H1 (cell line): ENCODE results near the gene SHC3. TPM values are rescaled to one million over a fixed set of nuclear protein-coding genes. Genes with fewer than 3 reads are reported as not detected.
A peak's percentile ranks its signal among the peaks of the same experiment; 100 is the strongest.

Experiments used
- CTCF ChIA-PET: fragments of 300-600 bp; sonication (Branson Sonifier 250); formaldehyde crosslinking; loops from one replicate; lab custom pipeline; 2021; ENCODE audit not compliant: partially characterized antibody; lab: Charles Lee
- POLR2A ChIA-PET: fragments of 300-600 bp; sonication (Branson Sonifier 250); formaldehyde crosslinking; loops from one replicate; lab custom pipeline; 2021; ENCODE audit warnings: inconsistent platforms; ENCODE audit not compliant: partially characterized antibody; lab: Charles Lee
- DNase-seq, 2 experiments: peaks; one replicate each; pipeline versions ENCODE4 v3.0.0 to v3.0.0-alpha.2; 2010 to 2022; ENCODE audit warnings: low spot score in 2 of 2, low read depth in 1 of 2, mixed read lengths in 1 of 2
- FAIRE-seq: peaks from 2 replicates; lab custom pipeline; 2011; peaks lifted over from hg19 to GRCh38; lab: Jason Lieb, UNC
- H2AFZ ChIP-seq: 2 replicates; pipeline ENCODE4 v1.8.1; 2012; ENCODE audit warnings: low read length, inconsistent platforms
- H2AK5ac ChIP-seq: 2 replicates; pipeline ENCODE4 v1.6.1; 2013; ENCODE audit warnings: low read depth, low read length
- H2BK120ac ChIP-seq: replicated peaks from 2 replicates; pipeline ENCODE3; 2013; ENCODE audit warnings: low read depth, low read length, inconsistent platforms
- H2BK12ac ChIP-seq: 2 replicates; pipeline ENCODE4 v1.6.1; 2013; ENCODE audit warnings: low read depth, low read length
- H2BK15ac ChIP-seq: 2 replicates; pipeline ENCODE4 v1.6.1; 2013; ENCODE audit warnings: low read length
- H2BK20ac ChIP-seq: 2 replicates; pipeline ENCODE4 v1.6.1; 2013; ENCODE audit warnings: low read length
- H2BK5ac ChIP-seq: 2 replicates; pipeline ENCODE4 v1.6.1; 2013; ENCODE audit warnings: low read depth, low read length
- H3K14ac ChIP-seq: 2 replicates; pipeline ENCODE4 v1.6.1; 2013; ENCODE audit warnings: inconsistent platforms; ENCODE audit not compliant: insufficient read length
- H3K18ac ChIP-seq: 2 replicates; pipeline ENCODE4 v1.6.1; 2013; ENCODE audit warnings: low read length; ENCODE audit errors: extremely low read depth
- H3K23ac ChIP-seq: 2 replicates; pipeline ENCODE4 v1.6.1; 2013; ENCODE audit warnings: inconsistent platforms; ENCODE audit not compliant: insufficient read length
- H3K23me2 ChIP-seq: 2 replicates; pipeline ENCODE4 v1.6.1; 2013; ENCODE audit warnings: low read depth, low read length
- H3K27ac ChIP-seq: 2 replicates; pipeline ENCODE4 v1.6.1; 2011; ENCODE audit warnings: low read depth, low read length, inconsistent platforms
- H3K27me3 ChIP-seq, 4 experiments: replicated peaks in 1 of 4; 1 replicate in 1 of 4; 2 replicates in 3 of 4; pipeline versions ENCODE4 v1.6.1 to v1.8.1; 2011 to 2013; ENCODE audit warnings: low read length in 3 of 4, mild to moderate bottlenecking in 3 of 4, inconsistent platforms in 2 of 4, mixed read lengths in 2 of 4, moderate library complexity in 1 of 4; ENCODE audit not compliant: control insufficient read depth in 3 of 4, insufficient read depth in 3 of 4; ENCODE audit errors: extremely low read depth in 1 of 4
- H3K36me3 ChIP-seq, 4 experiments: 2 replicates each; pipeline versions ENCODE4 v1.6.1 to v1.8.1; 2011 to 2013; ENCODE audit warnings: mild to moderate bottlenecking in 4 of 4, low read length in 3 of 4, moderate library complexity in 2 of 4, control low read depth in 1 of 4, inconsistent platforms in 1 of 4; ENCODE audit not compliant: insufficient read depth in 4 of 4, control insufficient read depth in 2 of 4
- H3K4ac ChIP-seq: replicated peaks from 2 replicates; pipeline ENCODE3; 2013; ENCODE audit warnings: low read length, low read depth, mixed read lengths, inconsistent platforms; ENCODE audit not compliant: insufficient read length
- H3K4me1 ChIP-seq, 4 experiments: replicated peaks in 1 of 4; 1 replicate in 1 of 4; 2 replicates in 3 of 4; pipeline versions ENCODE4 v1.6.1 to v1.8.1; 2011 to 2013; ENCODE audit warnings: low read length in 3 of 4, inconsistent platforms in 2 of 4, mixed read lengths in 1 of 4; ENCODE audit not compliant: insufficient read depth in 4 of 4, control insufficient read depth in 3 of 4
- H3K4me2 ChIP-seq, 2 experiments: 2 replicates each; pipeline versions ENCODE4 v1.6.1 to v1.8.1; 2011 to 2013; ENCODE audit warnings: low read depth in 2 of 2, low read length in 2 of 2, control low read depth in 1 of 2, inconsistent platforms in 1 of 2, mild to moderate bottlenecking in 1 of 2; ENCODE audit not compliant: insufficient read depth in 1 of 2
- H3K4me3 ChIP-seq, 4 experiments: fragments of 200-600, 300-600 bp in 1 of 4; sonication (generic), shearing (Covaris generic), sonication (Bioruptor Twin) in 1 of 4; 2 replicates each; pipeline versions ENCODE4 v1.5.1 to v1.8.1; 2011 to 2016; ENCODE audit warnings: low read length in 4 of 4, low read depth in 3 of 4, control low read depth in 2 of 4, inconsistent platforms in 2 of 4, mild to moderate bottlenecking in 2 of 4, mixed read lengths in 1 of 4, moderate library complexity in 1 of 4; ENCODE audit not compliant: insufficient read depth in 2 of 4; ENCODE audit errors: extremely low read depth in 1 of 4
- H3K56ac ChIP-seq: replicated peaks from 2 replicates; pipeline ENCODE3; 2013; ENCODE audit warnings: low read depth, mild to moderate bottlenecking, mixed read lengths, low read length, inconsistent platforms; ENCODE audit not compliant: insufficient read length
- H3K79me1 ChIP-seq: 2 replicates; pipeline ENCODE4 v1.6.1; 2013; ENCODE audit warnings: low read depth, low read length, control low read depth
- H3K79me2 ChIP-seq, 2 experiments: 2 replicates each; pipeline versions ENCODE4 v1.6.1 to v1.8.1; 2012 to 2013; ENCODE audit warnings: low read length in 2 of 2, mild to moderate bottlenecking in 2 of 2, inconsistent platforms in 1 of 2; ENCODE audit not compliant: insufficient read depth in 2 of 2, control insufficient read depth in 1 of 2
- H3K9ac ChIP-seq, 4 experiments: replicated peaks in 1 of 4; 1 replicate in 1 of 4; 2 replicates in 3 of 4; pipeline versions ENCODE4 v1.6.1 to v1.8.1; 2011 to 2013; ENCODE audit warnings: low read depth in 3 of 4, low read length in 3 of 4, control low read depth in 2 of 4, mild to moderate bottlenecking in 2 of 4, moderate library complexity in 2 of 4, inconsistent platforms in 1 of 4; ENCODE audit errors: extremely low read depth in 1 of 4
- H3K9me3 ChIP-seq, 2 experiments: 2 replicates each; pipeline versions ENCODE4 v1.6.1 to v1.8.1; 2012 to 2013; ENCODE audit warnings: mild to moderate bottlenecking in 2 of 2, moderate library complexity in 2 of 2, control low read depth in 1 of 2, inconsistent platforms in 1 of 2, low read depth in 1 of 2, low read length in 1 of 2, mixed read lengths in 1 of 2; ENCODE audit not compliant: insufficient read depth in 2 of 2
- H4K20me1 ChIP-seq, 2 experiments: replicated peaks in 1 of 2; 2 replicates each; pipeline versions ENCODE3 to v1.8.1; 2011 to 2013; ENCODE audit warnings: inconsistent platforms in 2 of 2, low read length in 2 of 2, mild to moderate bottlenecking in 1 of 2; ENCODE audit not compliant: insufficient read depth in 2 of 2, control insufficient read depth in 1 of 2
- H4K5ac ChIP-seq: 2 replicates; pipeline ENCODE4 v1.6.1; 2013; ENCODE audit warnings: low read length, low read depth, mixed read lengths, inconsistent platforms; ENCODE audit not compliant: insufficient read length
- H4K8ac ChIP-seq: 2 replicates; pipeline ENCODE4 v1.8.0; 2013; ENCODE audit warnings: mild to moderate bottlenecking, moderate library complexity, low read length, inconsistent platforms; ENCODE audit not compliant: insufficient read depth; ENCODE audit errors: extremely low read depth
- H4K91ac ChIP-seq: replicated peaks from 2 replicates; pipeline ENCODE3; 2013; ENCODE audit warnings: low read length, mixed read lengths, inconsistent platforms; ENCODE audit not compliant: insufficient read length
- CBX8 ChIP-seq: fragments of 300-800, 300-1000 bp; sonication (generic); IDR thresholded peaks from 2 replicates; pipeline ENCODE4 v1.7.1; 2016; ENCODE audit warnings: low read depth, low read length, borderline replicate concordance
- CHD2 ChIP-seq: IDR thresholded peaks from 2 replicates; pipeline ENCODE4 v1.6.1; 2012; ENCODE audit warnings: low read length, improper control_type of control experiment
- NRF1 ChIP-seq: IDR thresholded peaks from 2 replicates; pipeline ENCODE4 v1.6.1; 2011; ENCODE audit warnings: mild to moderate bottlenecking, low read depth, low read length, improper control_type of control experiment
- POLR2A ChIP-seq, 2 experiments: IDR thresholded peaks; 1 replicate in 1 of 2; 2 replicates in 1 of 2; pipeline ENCODE4 v1.6.1; 2011; ENCODE audit warnings: low read depth in 2 of 2, low read length in 2 of 2, mild to moderate bottlenecking in 2 of 2; ENCODE audit errors: control extremely low read depth in 1 of 2
- RBBP5 ChIP-seq: IDR thresholded peaks from 2 replicates; pipeline ENCODE4 v1.7.1; 2012; ENCODE audit warnings: low read depth, mild to moderate bottlenecking, inconsistent platforms, low read length, moderate library complexity, borderline replicate concordance
- SIX5 ChIP-seq: IDR thresholded peaks from 2 replicates; pipeline ENCODE4 v1.6.1; 2011; ENCODE audit warnings: mild to moderate bottlenecking, low read depth, low read length
- SP2 ChIP-seq: IDR thresholded peaks from 2 replicates; pipeline ENCODE4 v1.6.1; 2012; ENCODE audit warnings: mild to moderate bottlenecking, low read length, inconsistent platforms
- TAF7 ChIP-seq: optimal IDR thresholded peaks from 2 replicates; pipeline ENCODE3; 2011; ENCODE audit warnings: low read depth, mild to moderate bottlenecking, inconsistent platforms, low read length, moderate library complexity, borderline replicate concordance
- TCF12 ChIP-seq: IDR thresholded peaks from 2 replicates; pipeline ENCODE4 v1.6.1; 2011; ENCODE audit warnings: low read depth, mild to moderate bottlenecking, low read length
- TEAD4 ChIP-seq: IDR thresholded peaks from 2 replicates; pipeline ENCODE4 v1.6.1; 2012; ENCODE audit warnings: low read depth, low read length, inconsistent platforms, mixed read lengths
- YY1 ChIP-seq: IDR thresholded peaks from 2 replicates; pipeline ENCODE4 v1.6.1; 2011; ENCODE audit warnings: low read depth, mild to moderate bottlenecking, low read length
- ZNF274 ChIP-seq: IDR thresholded peaks from 2 replicates; pipeline ENCODE4 v1.7.0; 2012; ENCODE audit warnings: low read length, borderline replicate concordance; ENCODE audit errors: extremely low read depth
- WGBS, 2 experiments: shearing (Covaris generic) in 1 of 2; methylation state at CpG; one replicate each; pipeline versions ENCODE4 v1.1.6 to v1.1.7; 2013 to 2015; ENCODE audit warnings: low lambda C conversion rate in 2 of 2, mixed read lengths in 2 of 2, inconsistent platforms in 1 of 2, low coverage in 1 of 2, missing lambda C conversion rate in 1 of 2; ENCODE audit not compliant: insufficient replicate concordance in 2 of 2, insufficient coverage in 1 of 2, insufficient read length in 1 of 2; ENCODE audit errors: extremely low coverage in 1 of 2, missing lambda C conversion rate in 1 of 2; 5-methylcytosine and 5-hydroxymethylcytosine counted together
- polyA plus RNA-seq, 7 experiments: library from polyadenylated mRNA; depleted of rRNA in 3 of 7; stranded (reverse) in 5 of 7; unstranded in 2 of 7; fragments of >200 nt in 5 of 7; fragments of 200-250 nt in 2 of 7; gene quantifications; 1 replicate in 5 of 7; 2 replicates in 1 of 7; 4 replicates in 1 of 7; pipeline versions ENCODE4 v1.2.1 to v1.2.3, GENCODE V29; 2011 to 2013; ENCODE audit warnings: missing spikeins in 2 of 7, mixed read lengths in 2 of 7
- total RNA-seq: library from RNA; stranded (reverse); fragmentation: NEBNext Ultra II Directional; extraction: Animal tissue kit (Norgen Biotek cat#: 25700); gene quantifications from 2 replicates; pipeline ENCODE4 v1.2.1, GENCODE V29; 2021

The SHC3 gene
- total and polyA plus RNA-seq, 2 of the 8 experiments (the other 6 are each of a cell fraction or from before 2014, with no cell fraction given), result 1.4 to 7.1 TPM

GRCh38 chr9:89005323-89005722, 173.3 kb downstream of the SHC3 start:
- Histone ChIP-seq H3K79me1 (no peaks in the 10 kb centered on the region), H3K4me3 (no peak overlapping the region), H4K20me1 (peaks cover 0 to 6% of the 10 kb centered on the region in 2 experiments), H2BK15ac (no peak overlapping the region), H3K27me3 (no peaks in the 10 kb centered on the region), H3K4ac (no peak overlapping the region), H2BK20ac (no peak overlapping the region), H4K8ac (no peak overlapping the region), H3K9ac (no peak overlapping the region), H4K5ac (no peak overlapping the region), H3K23ac (no peak overlapping the region), H3K23me2 (no peaks in the 10 kb centered on the region), H3K9me3 (no peaks in the 10 kb centered on the region), H3K36me3 (peaks cover 0 to 7% (median 0%) of the 10 kb centered on the region in 4 experiments; a peak in 1 of 8 replicates), H3K79me2 (no peaks in the 10 kb centered on the region), H3K18ac (no peak overlapping the region), H2BK5ac (no peak overlapping the region), H3K56ac (no peak overlapping the region), H3K14ac (no peak overlapping the region), H2BK120ac (no peak overlapping the region), H3K4me1 (peaks cover under 1 to 14% (median 5%) of the 10 kb centered on the region in 4 experiments; a peak in 6 of 7 replicates), H3K4me2 (no peak overlapping the region), H3K27ac (no peak overlapping the region), H2BK12ac (no peak overlapping the region), H2AFZ (no peak overlapping the region), H4K91ac (no peak overlapping the region), H2AK5ac (no peak overlapping the region)
- 85% methylated on average over 9 of the region's 9 CpGs; no CpG with 5 or more reads in 1 of the 2 experiments for WGBS, 2 experiments
- FAIRE-seq, result no peak
- TF ChIP-seq YY1 (no peak), TCF12 (no peak), SP2 (no peak), TAF7 (no peak), CHD2 (no peak), TEAD4 (no peak), ZNF274 (no peak), POLR2A (IDR thresholded peaks at IDR 0.05; ENCODE audit: control extremely low read depth in 1 of 2, low read depth in 2 of 2, low read length in 2 of 2) (no peak), CBX8 (no peak), SIX5 (no peak), RBBP5 (no peak), NRF1 (no peak)
- CTCF ChIA-PET, result interaction anchor here (1.0 to 1.5 kb wide), 3 partner anchors 43 to 426 kb away, joined by 3 to 5 read pairs (median 3); no protein-coding TSS in a partner anchor
- POLR2A ChIA-PET, result interaction anchor here (1.8 kb wide), 1 partner anchor 11 kb away, joined by 4 read pairs; no protein-coding TSS in a partner anchor
- peak in 1 of 2 experiments; percentile 37 for DNase-seq
